HCT116 (cell line): ENCODE data around the gene NKAIN4. TPM values are rescaled to one million over a fixed set of nuclear protein-coding genes. Genes with fewer than 3 reads are reported as not detected.

Source experiments
- ATAC-seq: fragments of 200-7000 bp; cut with Tn5 transposase; 2 replicates; pipeline ENCODE4 v1.9.1; 2020; ENCODE audit warnings: mild to moderate bottlenecking, moderate library complexity
- BruUV-seq: library from RNA; stranded (reverse); fragments of 400-500 nt; replicated peaks from 2 replicates; lab custom pipeline; 2021; lab: Mats Ljungman, UMichigan
- CTCF ChIA-PET: fragments of 300-600 bp; sonication (Branson Sonifier 250); formaldehyde crosslinking; loops from one replicate; lab custom pipeline; 2021; ENCODE audit warnings: antibody characterized with exemption; lab: Charles Lee
- POLR2A ChIA-PET: fragments of 300-600, 350-600 bp; sonication (Branson Sonifier 250); formaldehyde crosslinking; loops from one replicate; lab custom pipeline; 2021; ENCODE audit warnings: antibody characterized with exemption; lab: Charles Lee
- RAD21 ChIA-PET, 2 experiments: fragments of 300-600 bp; sonication (Branson Sonifier 250); formaldehyde crosslinking; loops; one replicate each; lab custom pipeline; 2023; ENCODE audit warnings: low total read pairs in 2 of 2; ENCODE audit not compliant: uncharacterized antibody in 2 of 2, unreplicated experiment in 2 of 2, low non-redundant PET in 1 of 2; lab: Charles Lee
- DNase-seq: peaks from one replicate; pipeline ENCODE4 v3.0.0-alpha.2; 2010; ENCODE audit warnings: low read depth, low spot score
- H2AFZ ChIP-seq: fragments of 200-600 bp; shearing (Covaris generic), sonication (generic); 2 replicates; pipeline ENCODE4 v1.6.1; 2017; ENCODE audit warnings: low read depth, mixed run types, mixed read lengths, antibody characterized with exemption, low read length; ENCODE audit not compliant: poor library complexity, severe bottlenecking
- H3K27ac ChIP-seq: 2 replicates; pipeline ENCODE4 v1.5.1; 2012; ENCODE audit warnings: low read depth, low read length
- H3K27me3 ChIP-seq: fragments of 200-600 bp; sonication (generic); 2 replicates; pipeline ENCODE4 v1.6.1; 2016; ENCODE audit warnings: mixed run types, low read length, mixed read lengths; ENCODE audit not compliant: insufficient read depth
- H3K36me3 ChIP-seq, 2 experiments: fragments of 200-500 bp in 1 of 2; fragments of 200-600 bp in 1 of 2; sonication (Bioruptor generic) in 1 of 2; sonication (generic) in 1 of 2; 2 replicates each; pipeline versions ENCODE4 v1.5.1 to v1.6.1; 2014 to 2016; ENCODE audit warnings: low read length in 2 of 2, inconsistent platforms in 1 of 2, mixed read lengths in 1 of 2, mixed run types in 1 of 2; ENCODE audit not compliant: insufficient read depth in 2 of 2, control insufficient read depth in 1 of 2
- H3K4me1 ChIP-seq, 2 experiments: fragments of 200-600 bp in 1 of 2; sonication (generic) in 1 of 2; 2 replicates each; pipeline versions ENCODE4 v1.5.1 to v1.6.1; 2012 to 2017; ENCODE audit warnings: low read length in 2 of 2, inconsistent platforms in 1 of 2, mild to moderate bottlenecking in 1 of 2, mixed read lengths in 1 of 2, mixed run types in 1 of 2, moderate library complexity in 1 of 2; ENCODE audit not compliant: insufficient read depth in 2 of 2, control insufficient read depth in 1 of 2
- H3K4me2 ChIP-seq: fragments of 200-600 bp; sonication (generic); 2 replicates; pipeline ENCODE4 v1.6.1; 2017; ENCODE audit warnings: mixed run types, low read length, mixed read lengths
- H3K4me3 ChIP-seq, 2 experiments: fragments of 200-600 bp in 1 of 2; sonication (generic) in 1 of 2; replicated peaks in 1 of 2; 2 replicates each; pipeline ENCODE4 v1.5.1; 2011 to 2016; ENCODE audit warnings: low read length in 2 of 2, control low read depth in 1 of 2, low read depth in 1 of 2, mild to moderate bottlenecking in 1 of 2, mixed read lengths in 1 of 2, mixed run types in 1 of 2
- H3K79me2 ChIP-seq: fragments of 200-600 bp; sonication (generic); 2 replicates; pipeline ENCODE4 v1.6.1; 2017; ENCODE audit warnings: mild to moderate bottlenecking, mixed run types, low read length, moderate library complexity, mixed read lengths; ENCODE audit not compliant: insufficient read depth
- H3K9ac ChIP-seq: fragments of 200-600 bp; sonication (generic); 2 replicates; pipeline ENCODE4 v1.6.1; 2016; ENCODE audit warnings: low read length, mixed read lengths
- H3K9me2 ChIP-seq: fragments of 200-600 bp; sonication (generic), shearing (Covaris generic); 2 replicates; pipeline ENCODE4 v1.6.1; 2017; ENCODE audit warnings: mixed run types, mild to moderate bottlenecking, moderate library complexity; ENCODE audit not compliant: insufficient read depth
- H3K9me3 ChIP-seq, 2 experiments: fragments of 200-500 bp in 1 of 2; fragments of 200-600 bp in 1 of 2; sonication (Bioruptor generic) in 1 of 2; sonication (generic) in 1 of 2; 2 replicates each; pipeline ENCODE4 v1.6.1; 2014 to 2017; ENCODE audit warnings: low read length in 2 of 2, mixed read lengths in 2 of 2, inconsistent platforms in 1 of 2, low read depth in 1 of 2, mild to moderate bottlenecking in 1 of 2, mixed run types in 1 of 2, moderate library complexity in 1 of 2; ENCODE audit not compliant: control insufficient read depth in 1 of 2, insufficient read depth in 1 of 2
- H4K20me1 ChIP-seq: fragments of 200-600 bp; sonication (generic), shearing (Covaris generic); 2 replicates; pipeline ENCODE4 v1.6.1; 2017; ENCODE audit warnings: mixed run types, mild to moderate bottlenecking, moderate library complexity; ENCODE audit not compliant: insufficient read depth
- MAX ChIP-seq: IDR thresholded peaks from 2 replicates; pipeline ENCODE4 v1.6.1; 2012
- POLR2AphosphoS5 ChIP-seq: IDR thresholded peaks from 2 replicates; pipeline ENCODE4 v1.6.1; 2011; ENCODE audit warnings: mild to moderate bottlenecking, low read depth, low read length, moderate library complexity
- SRF ChIP-seq: IDR thresholded peaks from 2 replicates; pipeline ENCODE4 v1.6.1; 2012; ENCODE audit warnings: low read depth
- YY1 ChIP-seq: IDR thresholded peaks from 2 replicates; pipeline ENCODE4 v1.6.1; 2011; ENCODE audit warnings: low read length, low read depth, moderate library complexity, mild to moderate bottlenecking; ENCODE audit not compliant: insufficient replicate concordance; ENCODE audit errors: extremely low read depth
- ZBTB33 ChIP-seq: IDR thresholded peaks from 2 replicates; pipeline ENCODE4 v1.6.1; 2011; ENCODE audit warnings: mild to moderate bottlenecking, low read length, moderate library complexity; ENCODE audit not compliant: insufficient replicate concordance; ENCODE audit errors: extremely low read depth
- intact Hi-C: fragments of 100-400 bp; cut with micrococcal nuclease; formaldehyde crosslinking; loops from 2 replicates; pipeline ENCODE4 v1.10.0; 2022
- total RNA-seq: library from RNA; stranded (reverse); gene quantifications from one replicate; pipeline ENCODE4 v1.2.1, GENCODE V29; 2021; ENCODE audit not compliant: unreplicated experiment

NKAIN4 gene
- total RNA-seq, 1 experiment from 2014 or later = not detected

GRCh38 chr20:63232235-63233060, 21.8 kb downstream of the NKAIN4 start:
- POLR2A ChIA-PET = interaction anchor here (2.2 kb wide), 1 partner anchor 9 kb away, joined by 11 read pairs; no protein-coding TSS in a partner anchor
- H3K36me3 ChIP-seq = no peaks in the 10 kb centered on the region
- peak overlapping the region; percentile 77 for H2AFZ ChIP-seq
- intact Hi-C loops = loop anchor here (5.0 kb wide), 1 partner anchor 40 kb away; the partner anchor contains the start of gene ARFGAP1
- DNase-seq = peak; percentile 72
- peaks cover 38 to 62% of the 10 kb centered on the region in 2 experiments for H3K4me1 ChIP-seq
- CTCF ChIA-PET = interaction anchor here (6.2 kb wide), 1 partner anchor 8 kb away, joined by 107 read pairs; no protein-coding TSS in a partner anchor
- peak overlapping the region; percentile 1 to 42; a peak in 3 of 4 replicates for H3K4me3 ChIP-seq
- no peaks in the 10 kb centered on the region for H3K9me2 ChIP-seq
- TF ChIP-seq POLR2AphosphoS5 = peak; percentile 45; the same call in 1 of the 2 replicates
- TF ChIP-seq MAX = peak; percentile 56; the same call in 1 of the 2 replicates
- TF ChIP-seq SRF = no peak
- peak; percentile 18 for TF ChIP-seq YY1
- TF ChIP-seq ZBTB33 = no peak
- peak overlapping the region; percentile 80 for H3K4me2 ChIP-seq
- BruUV-seq = no TSS peak
- H3K9me3 ChIP-seq = no peaks in the 10 kb centered on the region
- peak overlapping the region; percentile 57 for H3K9ac ChIP-seq
- ATAC-seq = peak; percentile 71
- H3K79me2 ChIP-seq = no peaks in the 10 kb centered on the region
- H4K20me1 ChIP-seq = no peaks in the 10 kb centered on the region
- H3K27ac ChIP-seq = peak overlapping the region; percentile 69
- RAD21 ChIA-PET = interaction anchor here in 1 of 2 experiments (2.0 kb wide), 1 partner anchor 9 kb away, joined by 5 read pairs; no protein-coding TSS in a partner anchor
- H3K27me3 ChIP-seq = no peaks in the 10 kb centered on the region
